HL-60 (cell line): ENCODE results near the gene KCNT1.

Experiments used
- DNase-seq, 2 experiments: peaks; one replicate each; pipeline ENCODE4 v3.0.0-alpha.2; 2010 to 2020; ENCODE audit warnings: low read depth in 1 of 2, low spot score in 1 of 2
- H3K27ac ChIP-seq: fragments of 250-450 bp; sonication (Bioruptor Pico); replicated peaks from 2 replicates; pipeline ENCODE4 v1.5.1; 2020; ENCODE audit warnings: mild to moderate bottlenecking, moderate library complexity
- H3K27me3 ChIP-seq: fragments of 250-450 bp; sonication (Bioruptor Pico); 2 replicates; pipeline ENCODE4 v1.5.1; 2021; ENCODE audit warnings: mild to moderate bottlenecking, moderate library complexity; ENCODE audit not compliant: insufficient read depth, poor library complexity, severe bottlenecking
- H3K4me3 ChIP-seq: replicated peaks from 2 replicates; pipeline ENCODE4 v1.5.1; 2011; ENCODE audit warnings: mild to moderate bottlenecking, control low read depth, low read length; ENCODE audit not compliant: insufficient read depth
- GABPA ChIP-seq: IDR thresholded peaks from 2 replicates; pipeline ENCODE4 v1.6.1; 2012; ENCODE audit warnings: low read depth
- POLR2AphosphoS5 ChIP-seq: IDR thresholded peaks from 2 replicates; pipeline ENCODE4 v1.6.1; 2012; ENCODE audit warnings: low read depth
- SPI1 ChIP-seq: IDR thresholded peaks from 2 replicates; pipeline ENCODE4 v1.6.1; 2012; ENCODE audit warnings: low read depth, mild to moderate bottlenecking, borderline replicate concordance
- TF ChIP-seq, protein P1 (sequence below): IDR thresholded peaks from 2 replicates; pipeline ENCODE4 v1.6.1; 2012; ENCODE audit warnings: low read depth; ENCODE audit not compliant: insufficient replicate concordance
- TF ChIP-seq, protein P2 (sequence below): IDR thresholded peaks from one replicate; pipeline ENCODE4 v1.5.1; 2011; ENCODE audit warnings: low read length, control low read depth, inconsistent platforms; ENCODE audit not compliant: insufficient read depth

KCNT1 gene

DNA sequence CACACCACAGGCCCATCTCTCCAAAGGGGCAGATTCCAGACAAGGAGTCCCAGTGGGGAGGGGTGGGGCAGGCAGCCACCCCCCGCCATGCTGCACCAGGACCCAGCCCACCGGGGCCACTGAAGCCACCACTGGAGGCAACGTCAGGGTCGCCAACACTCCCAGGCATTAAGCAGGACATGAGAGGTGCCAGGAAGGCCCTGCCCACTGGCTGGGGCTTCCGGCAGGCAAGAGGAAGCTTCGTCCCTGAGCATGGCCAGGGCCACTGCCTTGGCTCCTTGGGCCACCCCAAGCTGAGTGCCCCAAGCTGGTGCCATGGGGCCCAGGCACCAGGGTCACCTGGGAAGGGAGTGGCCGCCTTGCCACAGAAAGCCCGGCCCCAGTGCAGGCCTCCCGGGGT lies 17.5 kb downstream of the KCNT1 start:
- no peak overlapping the region for H3K4me3 ChIP-seq
- TF ChIP-seq POLR2AphosphoS5 (no peak), GABPA (no peak)
- peaks cover 14% of the 10 kb centered on the region for H3K27me3 ChIP-seq
- no peak overlapping the region for H3K27ac ChIP-seq
- no peak for DNase-seq

DNA sequence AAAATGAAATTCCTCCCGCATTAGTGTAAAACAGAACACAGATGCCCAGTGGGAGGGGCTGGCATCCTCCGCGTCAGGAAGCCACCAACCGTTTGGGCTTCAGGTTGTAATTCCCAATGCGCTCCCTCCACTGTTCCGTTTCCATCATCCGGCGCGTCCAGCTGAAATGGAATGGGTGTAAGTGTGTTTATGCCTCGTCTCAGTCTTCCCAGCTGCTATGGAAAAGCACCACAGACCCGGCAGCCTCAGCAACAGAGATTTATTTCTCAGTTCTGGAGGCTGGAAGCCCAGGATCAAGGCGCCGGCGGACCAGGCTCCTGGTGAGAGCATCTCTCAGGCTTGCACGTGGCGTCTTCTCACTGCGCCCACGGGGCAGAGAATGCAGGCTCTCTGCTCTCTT lies 20.4 kb downstream of the KCNT1 start:
- TF ChIP-seq, protein P1, sequence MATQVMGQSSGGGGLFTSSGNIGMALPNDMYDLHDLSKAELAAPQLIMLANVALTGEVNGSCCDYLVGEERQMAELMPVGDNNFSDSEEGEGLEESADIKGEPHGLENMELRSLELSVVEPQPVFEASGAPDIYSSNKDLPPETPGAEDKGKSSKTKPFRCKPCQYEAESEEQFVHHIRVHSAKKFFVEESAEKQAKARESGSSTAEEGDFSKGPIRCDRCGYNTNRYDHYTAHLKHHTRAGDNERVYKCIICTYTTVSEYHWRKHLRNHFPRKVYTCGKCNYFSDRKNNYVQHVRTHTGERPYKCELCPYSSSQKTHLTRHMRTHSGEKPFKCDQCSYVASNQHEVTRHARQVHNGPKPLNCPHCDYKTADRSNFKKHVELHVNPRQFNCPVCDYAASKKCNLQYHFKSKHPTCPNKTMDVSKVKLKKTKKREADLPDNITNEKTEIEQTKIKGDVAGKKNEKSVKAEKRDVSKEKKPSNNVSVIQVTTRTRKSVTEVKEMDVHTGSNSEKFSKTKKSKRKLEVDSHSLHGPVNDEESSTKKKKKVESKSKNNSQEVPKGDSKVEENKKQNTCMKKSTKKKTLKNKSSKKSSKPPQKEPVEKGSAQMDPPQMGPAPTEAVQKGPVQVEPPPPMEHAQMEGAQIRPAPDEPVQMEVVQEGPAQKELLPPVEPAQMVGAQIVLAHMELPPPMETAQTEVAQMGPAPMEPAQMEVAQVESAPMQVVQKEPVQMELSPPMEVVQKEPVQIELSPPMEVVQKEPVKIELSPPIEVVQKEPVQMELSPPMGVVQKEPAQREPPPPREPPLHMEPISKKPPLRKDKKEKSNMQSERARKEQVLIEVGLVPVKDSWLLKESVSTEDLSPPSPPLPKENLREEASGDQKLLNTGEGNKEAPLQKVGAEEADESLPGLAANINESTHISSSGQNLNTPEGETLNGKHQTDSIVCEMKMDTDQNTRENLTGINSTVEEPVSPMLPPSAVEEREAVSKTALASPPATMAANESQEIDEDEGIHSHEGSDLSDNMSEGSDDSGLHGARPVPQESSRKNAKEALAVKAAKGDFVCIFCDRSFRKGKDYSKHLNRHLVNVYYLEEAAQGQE, result no peak
- TF ChIP-seq, protein P2, sequence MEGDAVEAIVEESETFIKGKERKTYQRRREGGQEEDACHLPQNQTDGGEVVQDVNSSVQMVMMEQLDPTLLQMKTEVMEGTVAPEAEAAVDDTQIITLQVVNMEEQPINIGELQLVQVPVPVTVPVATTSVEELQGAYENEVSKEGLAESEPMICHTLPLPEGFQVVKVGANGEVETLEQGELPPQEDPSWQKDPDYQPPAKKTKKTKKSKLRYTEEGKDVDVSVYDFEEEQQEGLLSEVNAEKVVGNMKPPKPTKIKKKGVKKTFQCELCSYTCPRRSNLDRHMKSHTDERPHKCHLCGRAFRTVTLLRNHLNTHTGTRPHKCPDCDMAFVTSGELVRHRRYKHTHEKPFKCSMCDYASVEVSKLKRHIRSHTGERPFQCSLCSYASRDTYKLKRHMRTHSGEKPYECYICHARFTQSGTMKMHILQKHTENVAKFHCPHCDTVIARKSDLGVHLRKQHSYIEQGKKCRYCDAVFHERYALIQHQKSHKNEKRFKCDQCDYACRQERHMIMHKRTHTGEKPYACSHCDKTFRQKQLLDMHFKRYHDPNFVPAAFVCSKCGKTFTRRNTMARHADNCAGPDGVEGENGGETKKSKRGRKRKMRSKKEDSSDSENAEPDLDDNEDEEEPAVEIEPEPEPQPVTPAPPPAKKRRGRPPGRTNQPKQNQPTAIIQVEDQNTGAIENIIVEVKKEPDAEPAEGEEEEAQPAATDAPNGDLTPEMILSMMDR, result no peak
- TF ChIP-seq SPI1 (no peak), POLR2AphosphoS5 (no peak), GABPA (no peak)
- no peak overlapping the region for H3K4me3 ChIP-seq
- H3K27ac ChIP-seq, result no peak overlapping the region
- H3K27me3 ChIP-seq, result peaks cover 6% of the 10 kb centered on the region
- no peak for DNase-seq

DNA sequence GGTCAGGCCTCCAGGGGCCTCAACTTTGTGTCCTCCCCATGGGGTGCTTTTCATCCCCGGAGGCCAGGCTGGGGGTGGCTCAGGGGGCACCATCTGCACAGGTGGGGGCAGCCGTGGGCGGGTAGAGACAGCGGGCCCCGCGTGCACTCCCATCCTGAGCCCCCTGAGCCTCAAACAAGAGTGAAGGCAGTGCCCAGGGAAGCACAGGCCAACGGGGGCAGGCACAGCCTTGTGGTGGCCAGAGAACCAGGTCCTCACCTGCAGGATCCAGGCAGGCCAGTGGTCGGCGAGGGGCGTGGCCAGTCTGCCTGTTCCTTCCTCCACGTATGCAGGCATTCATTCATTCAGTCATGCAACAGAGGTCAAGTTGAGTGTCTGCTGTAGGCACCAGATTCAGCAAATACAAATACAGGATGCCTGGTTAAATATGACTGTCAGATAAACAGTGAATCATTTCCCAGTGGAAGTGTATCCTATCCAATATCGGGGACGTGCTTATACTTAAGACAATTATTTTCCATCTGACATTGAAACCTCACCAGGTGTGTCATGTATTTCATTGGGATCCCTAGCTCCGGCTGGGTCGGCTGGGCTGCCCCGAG lies 22.3 kb downstream of the KCNT1 start:
- H3K27me3 ChIP-seq, result peaks cover 6% of the 10 kb centered on the region

More for the DNA sequence above, 22.3 kb downstream of the KCNT1 start:
- TF ChIP-seq POLR2AphosphoS5 (no peak), SPI1 (no peak), GABPA (no peak)
- TF ChIP-seq, protein P2, result no peak
- TF ChIP-seq, protein P1, result no peak
- H3K27ac ChIP-seq, result no peak overlapping the region
- H3K4me3 ChIP-seq, result no peak overlapping the region
- DNase-seq, result no peak
